GM18520 (cell line): Measurements from ENCODE around the gene KIF5C.

ENCODE experiments used
- ATAC-seq: cut with Tn5 transposase; IDR thresholded peaks from one replicate; pipeline ENCODE4 v1.9.1; 2021; ENCODE audit not compliant: unreplicated experiment

The KIF5C gene

GRCh38 chr2:148887350-148888002 lies 12.4 kb downstream of the KIF5C start:
- no peak for ATAC-seq

GRCh38 chr2:148888003-148888501 lies 13.0 kb downstream of the KIF5C start:
- ATAC-seq = no peak

- ATAC-seq = no peak
Measured at GRCh38 chr2:148888986-148889385, 14.0 kb downstream of the KIF5C start.

- no peak for ATAC-seq
Measured at GRCh38 chr2:148893906-148894305, 18.9 kb downstream of the KIF5C start.

- no peak for ATAC-seq
Measured at GRCh38 chr2:148896136-148896535, 21.1 kb downstream of the KIF5C start.

GRCh38 chr2:148899638-148900318 lies 24.8 kb downstream of the KIF5C start:
- no peak for ATAC-seq

GRCh38 chr2:148900350-148900837 lies 25.4 kb downstream of the KIF5C start:
- ATAC-seq = no peak

GRCh38 chr2:148901142-148901541 lies 26.1 kb downstream of the KIF5C start:
- no peak for ATAC-seq

GRCh38 chr2:148902798-148903197 lies 27.8 kb downstream of the KIF5C start:
- no peak for ATAC-seq

- no peak for ATAC-seq
Measured at GRCh38 chr2:148903294-148903693, 28.3 kb downstream of the KIF5C start.

- ATAC-seq = no peak
Measured at GRCh38 chr2:148903979-148904378, 29.0 kb downstream of the KIF5C start.

- no peak for ATAC-seq
Measured at GRCh38 chr2:148906124-148906523, 31.1 kb downstream of the KIF5C start.

- no peak for ATAC-seq
Measured at GRCh38 chr2:148907085-148907785, 32.2 kb downstream of the KIF5C start.

- ATAC-seq = no peak
Measured at GRCh38 chr2:148909114-148909513, 34.1 kb downstream of the KIF5C start.

GRCh38 chr2:148913061-148913460 lies 38.0 kb downstream of the KIF5C start:
- ATAC-seq = no peak

- no peak for ATAC-seq
Measured at GRCh38 chr2:148913492-148913891, 38.5 kb downstream of the KIF5C start.

- no peak for ATAC-seq
Measured at GRCh38 chr2:148914463-148914862, 39.4 kb downstream of the KIF5C start.

- no peak for ATAC-seq
Measured at GRCh38 chr2:148917431-148917830, 42.4 kb downstream of the KIF5C start.

- ATAC-seq = no peak
Measured at GRCh38 chr2:148918554-148918953, 43.5 kb downstream of the KIF5C start.

- ATAC-seq = no peak
Measured at GRCh38 chr2:148920559-148920958, 45.5 kb downstream of the KIF5C start.

GRCh38 chr2:148922062-148922461 lies 47.0 kb downstream of the KIF5C start:
- ATAC-seq = no peak
